NCI-H2107 treated with DMSO at 0.1 percent for 48 hours (cell line): Measurements from ENCODE around the gene CTDSP2.
"Not testable (repeated sequence)": the region's sequence is repeated elsewhere in the genome, so short reads cannot be mapped to it uniquely, and the experiment has no call there.

Experiments
- DNase-seq: peaks from one replicate; lab custom pipeline; 2025; ENCODE audit not compliant: unreplicated experiment; lab: John Stamatoyannopoulos, UW

The CTDSP2 gene, protein sequence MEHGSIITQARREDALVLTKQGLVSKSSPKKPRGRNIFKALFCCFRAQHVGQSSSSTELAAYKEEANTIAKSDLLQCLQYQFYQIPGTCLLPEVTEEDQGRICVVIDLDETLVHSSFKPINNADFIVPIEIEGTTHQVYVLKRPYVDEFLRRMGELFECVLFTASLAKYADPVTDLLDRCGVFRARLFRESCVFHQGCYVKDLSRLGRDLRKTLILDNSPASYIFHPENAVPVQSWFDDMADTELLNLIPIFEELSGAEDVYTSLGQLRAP

DNA sequence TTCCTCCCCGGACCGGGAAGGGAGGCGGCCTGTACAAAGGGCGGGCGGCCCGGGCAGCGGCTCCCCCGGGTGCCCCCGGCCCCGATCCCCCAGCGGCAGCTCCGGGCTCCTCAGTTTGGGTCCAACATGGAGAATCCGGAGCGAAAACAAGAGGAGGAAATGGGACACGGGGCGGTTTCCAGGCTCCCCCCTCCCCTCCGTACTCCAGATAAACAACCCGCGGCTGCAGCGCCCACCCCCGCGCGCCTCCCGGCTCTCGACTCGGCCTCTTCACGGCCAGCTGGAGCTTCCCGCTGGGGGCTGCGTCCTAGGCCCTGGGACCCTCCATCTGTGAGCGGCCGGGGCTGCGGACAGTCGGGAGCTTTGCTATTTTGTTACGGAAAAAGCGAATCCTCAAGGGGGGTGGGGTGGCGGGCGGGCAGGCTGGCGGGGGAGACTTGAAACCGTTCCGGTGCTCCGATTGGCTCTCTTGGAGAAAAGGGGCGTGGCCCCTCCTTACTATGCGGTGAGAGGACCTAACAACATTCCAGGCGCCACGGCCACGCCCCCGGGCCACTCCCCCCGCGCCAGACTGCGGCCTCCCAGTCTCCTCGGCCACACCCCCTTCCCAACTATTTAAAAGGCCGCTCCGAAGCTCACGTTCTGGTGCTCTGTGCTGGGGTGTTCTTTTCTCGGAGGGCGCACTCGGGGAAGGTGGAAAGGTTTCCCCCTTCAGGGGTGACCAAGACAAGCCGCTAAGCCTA is at the start of gene CTDSP2:
CTDSP2 (minus strand) TSS at position 153 of the 743 bp plus-strand sequence. CDS start 294 bp downstream, outside the sequence.
- DNase-seq, result peak; percentile 97

DNA sequence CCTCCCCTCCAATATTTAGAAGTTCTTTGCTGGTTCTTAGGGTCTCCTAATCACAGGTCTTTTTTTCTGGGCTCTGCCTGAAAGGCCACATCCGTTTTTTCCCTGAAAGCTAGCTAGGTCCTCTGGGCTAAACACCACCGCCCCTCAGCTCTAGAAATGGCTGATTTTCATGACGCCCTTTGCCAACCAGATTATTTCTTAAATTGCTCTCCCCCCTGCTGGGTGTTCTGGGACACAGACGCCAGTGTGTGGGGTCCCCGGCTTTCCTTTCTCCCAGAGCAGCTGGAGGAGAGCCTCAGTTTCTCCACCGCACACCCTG is 49.5 kb upstream of the CTDSP2 start:
- no peak for DNase-seq

- DNase-seq, result peak; percentile 23
Observed at GRCh38 chr12:57895389-57896114, 49.0 kb upstream of the CTDSP2 start.

GRCh38 chr12:57894399-57895292 is 48.1 kb upstream of the CTDSP2 start:
- peak; percentile 80 for DNase-seq

GRCh38 chr12:57893431-57894353 is 47.2 kb upstream of the CTDSP2 start:
- DNase-seq, result peak; percentile 20

- no peak for DNase-seq
Observed at GRCh38 chr12:57892232-57892972, 45.9 kb upstream of the CTDSP2 start.

DNA sequence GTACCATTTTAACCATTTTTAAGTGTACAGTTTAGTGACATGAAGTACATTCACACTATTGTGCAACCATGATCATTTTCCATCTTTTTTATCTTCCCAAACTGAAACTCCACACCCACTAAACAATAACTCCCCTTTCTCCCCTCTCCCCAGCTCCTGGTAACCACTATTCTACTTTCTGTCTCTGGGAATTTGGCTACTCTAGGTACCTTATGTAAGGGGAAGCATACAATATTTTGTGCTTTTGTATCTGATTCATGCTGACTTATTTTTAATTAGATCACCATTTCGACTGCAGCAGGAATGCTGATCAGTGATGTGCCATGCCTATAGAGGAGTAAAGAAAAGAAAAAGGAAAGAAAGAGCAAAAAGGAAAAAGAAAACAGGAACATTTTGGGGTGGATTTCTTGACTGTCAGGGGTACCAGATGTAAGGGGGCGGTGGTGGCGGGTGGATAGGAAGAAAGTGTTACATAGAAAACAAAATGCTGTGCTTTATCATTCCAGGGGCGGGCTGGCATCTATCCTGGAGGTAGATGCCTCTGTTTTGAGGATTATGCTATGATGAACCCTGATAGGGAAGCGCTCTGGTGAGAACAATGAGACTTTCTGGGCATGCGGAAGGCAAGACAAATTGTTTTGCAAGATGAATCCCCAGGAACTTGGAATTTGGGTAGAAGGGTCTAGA is 45.2 kb upstream of the CTDSP2 start:
- DNase-seq, result no peak

DNA sequence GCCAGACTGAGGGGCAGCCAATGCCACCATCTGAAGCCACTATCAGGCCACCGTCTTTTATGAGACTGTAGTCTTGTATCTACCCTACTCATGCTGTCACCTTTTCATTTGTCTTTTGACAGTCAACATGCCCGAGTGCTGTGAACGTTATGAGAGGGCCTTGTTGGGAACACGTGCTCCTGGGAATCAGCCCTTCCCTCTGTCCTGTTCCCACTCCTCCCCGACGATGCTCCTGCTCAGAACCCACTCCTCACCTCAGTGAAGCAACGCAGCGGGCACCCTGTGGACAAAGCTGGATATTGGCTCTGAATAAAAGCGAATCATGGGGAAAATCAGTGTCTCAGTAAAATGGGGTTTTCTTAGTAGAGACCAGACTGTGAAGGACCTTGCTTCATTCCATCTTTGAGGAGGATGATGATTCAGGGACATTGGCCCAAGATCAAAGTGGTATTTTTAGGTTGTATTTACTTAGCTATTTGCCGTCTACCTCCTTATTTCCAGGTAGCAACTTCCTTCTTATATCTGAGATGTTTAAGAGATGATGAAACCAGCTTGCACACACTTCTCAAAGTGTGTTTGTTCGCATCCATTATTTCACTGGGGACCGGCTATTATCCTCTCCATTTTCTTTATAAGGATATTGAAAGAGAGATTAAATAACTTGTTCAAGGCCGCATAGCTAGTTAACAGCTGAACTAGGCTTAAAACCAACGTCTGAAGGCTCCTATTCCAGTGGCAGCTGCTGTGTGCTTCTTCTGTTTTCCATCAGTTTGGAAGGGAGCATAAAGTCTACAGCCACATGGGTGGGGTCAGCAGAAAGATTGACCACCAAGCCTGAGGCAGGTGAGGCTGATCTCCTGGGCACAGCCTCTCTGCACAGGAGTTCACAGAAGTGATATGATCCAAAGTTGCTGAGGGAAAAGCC is 43.9 kb upstream of the CTDSP2 start:
- DNase-seq, result peak; percentile 84

DNA sequence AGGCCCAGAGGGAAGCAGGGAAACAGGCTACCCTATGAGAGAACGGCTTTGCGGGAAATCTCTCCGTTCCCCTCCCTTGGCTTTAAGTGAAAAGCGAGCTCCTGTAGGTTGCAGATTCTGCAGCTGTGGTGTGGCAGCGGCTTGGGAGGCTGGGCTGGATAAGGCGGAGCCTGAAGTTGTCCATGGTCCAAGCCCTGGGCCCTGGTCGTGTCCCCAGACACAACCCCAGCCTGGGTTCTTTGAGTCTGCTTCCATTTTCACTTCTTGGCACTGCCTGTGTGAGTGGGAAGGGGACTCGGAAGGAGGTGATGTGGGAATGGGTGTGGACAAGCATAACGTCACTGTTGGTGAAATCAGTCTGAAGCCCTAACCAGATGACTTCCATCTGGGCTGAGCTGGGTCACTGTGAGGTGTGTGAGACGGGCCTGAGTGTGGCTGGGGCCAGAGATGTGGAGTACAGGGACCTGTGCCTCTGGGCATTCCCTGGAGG is 43.0 kb upstream of the CTDSP2 start:
- peak; percentile 48 for DNase-seq

- DNase-seq, result peak; percentile 97
Observed at GRCh38 chr12:57888409-57889157, 42.1 kb upstream of the CTDSP2 start.

DNA sequence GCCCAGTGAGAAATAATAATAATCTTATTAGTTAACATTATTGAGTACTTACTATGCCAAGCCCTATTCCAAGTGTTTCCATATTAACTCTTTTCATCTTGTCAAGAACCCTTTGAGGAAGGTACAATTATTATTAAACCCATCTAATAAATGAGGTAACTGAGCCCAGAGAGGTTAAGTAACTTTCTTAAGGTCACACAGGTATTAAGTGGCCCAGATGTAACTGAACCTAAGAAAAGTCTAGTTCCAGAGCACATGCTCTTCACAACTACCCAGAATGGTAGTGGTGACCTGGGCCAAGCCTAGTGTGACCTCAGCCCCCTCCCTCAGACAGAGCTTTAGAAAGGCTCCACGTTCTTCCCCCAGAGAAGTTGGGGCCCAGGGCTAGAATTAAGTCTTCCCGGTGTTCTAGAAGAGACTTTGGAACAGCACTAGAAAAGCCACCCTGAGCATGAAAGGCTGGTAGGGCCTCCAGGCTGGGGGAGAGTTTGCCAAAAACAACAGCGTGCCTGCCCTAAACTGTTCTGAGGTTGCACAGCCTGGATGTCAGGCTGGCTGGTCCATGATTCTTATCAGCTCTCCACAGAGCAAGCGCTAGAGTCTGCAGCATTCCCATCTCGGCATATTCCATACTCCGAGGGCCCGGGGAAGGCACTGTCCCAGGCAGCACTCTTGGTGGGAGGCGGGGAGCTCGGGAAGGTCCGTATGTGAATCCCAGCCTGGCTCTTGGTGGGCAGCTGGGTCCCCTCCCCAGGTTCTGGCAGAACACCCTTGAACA is 41.3 kb upstream of the CTDSP2 start:
- peak; percentile 75 for DNase-seq

DNA sequence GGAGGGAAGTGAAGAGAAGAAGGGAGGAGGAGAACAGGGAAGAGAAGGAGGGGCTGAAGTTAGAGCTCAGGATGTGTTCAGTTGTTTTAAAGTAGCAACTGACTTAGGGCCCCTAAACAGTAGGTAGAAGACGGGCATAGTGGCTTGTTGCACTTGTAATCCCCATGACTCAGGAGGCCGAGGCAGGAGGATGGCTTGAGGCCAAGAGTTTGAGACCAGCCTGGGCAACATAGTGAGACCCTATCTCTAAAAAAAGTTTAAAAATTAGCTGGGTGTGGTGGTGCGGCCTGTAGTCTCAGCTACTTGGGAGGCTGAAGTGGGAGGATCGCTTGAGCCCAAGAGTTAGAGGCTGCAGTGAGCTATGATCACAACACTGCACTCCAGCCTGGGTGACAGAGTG is 40.4 kb upstream of the CTDSP2 start:
- not testable (repeated sequence) for DNase-seq

DNA sequence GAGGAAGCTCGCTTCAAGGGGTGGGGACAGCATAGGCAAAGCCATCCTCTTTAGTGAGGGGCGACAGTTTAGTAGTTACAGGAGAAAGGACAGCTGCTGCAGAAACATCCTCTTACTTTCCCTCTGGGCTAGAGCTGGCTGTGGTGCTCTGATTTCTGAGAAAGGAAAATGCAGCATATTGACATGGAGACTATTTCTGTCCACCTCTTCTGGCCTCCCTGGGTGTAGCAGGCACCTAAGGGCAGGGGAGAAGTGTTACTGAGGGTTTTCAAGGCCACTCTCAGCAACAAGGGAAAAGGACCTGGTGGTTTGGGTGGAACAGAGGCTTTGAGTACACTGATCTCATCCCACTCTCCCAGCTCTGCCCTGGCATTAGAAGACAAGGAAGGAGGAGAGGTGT is 40.0 kb upstream of the CTDSP2 start:
- peak; percentile 22 for DNase-seq

- no peak for DNase-seq
Observed at GRCh38 chr12:57885207-57885606, 38.7 kb upstream of the CTDSP2 start.

GRCh38 chr12:57883700-57884099 is 37.2 kb upstream of the CTDSP2 start:
- no peak for DNase-seq

DNA sequence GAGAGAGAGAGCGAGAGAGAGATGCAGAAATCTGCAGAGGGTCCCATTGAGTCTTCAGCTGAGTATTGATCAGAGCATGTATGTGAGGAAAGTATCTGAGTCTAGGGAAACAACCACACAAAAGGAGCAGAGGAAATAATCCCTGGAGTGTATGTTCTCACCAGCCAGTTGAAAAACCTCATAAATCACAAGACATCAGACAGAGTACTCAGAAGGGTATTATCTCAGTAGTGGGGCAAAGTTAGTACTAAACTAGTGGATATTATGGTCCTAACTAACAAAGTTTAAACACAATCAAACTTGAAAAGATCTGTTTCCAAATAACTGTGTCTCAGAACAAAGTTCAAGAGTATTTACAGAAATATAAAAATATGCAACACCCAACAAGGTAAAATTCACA is 36.5 kb upstream of the CTDSP2 start:
- DNase-seq, result no peak
